Astrocyte of the hippocampus (primary cell): ENCODE results near the gene ACTA2.

Experiments used
- DNase-seq: peaks from one replicate; pipeline ENCODE4 v3.0.0; 2011; ENCODE audit warnings: low read depth, low spot score

ACTA2 gene

DNA sequence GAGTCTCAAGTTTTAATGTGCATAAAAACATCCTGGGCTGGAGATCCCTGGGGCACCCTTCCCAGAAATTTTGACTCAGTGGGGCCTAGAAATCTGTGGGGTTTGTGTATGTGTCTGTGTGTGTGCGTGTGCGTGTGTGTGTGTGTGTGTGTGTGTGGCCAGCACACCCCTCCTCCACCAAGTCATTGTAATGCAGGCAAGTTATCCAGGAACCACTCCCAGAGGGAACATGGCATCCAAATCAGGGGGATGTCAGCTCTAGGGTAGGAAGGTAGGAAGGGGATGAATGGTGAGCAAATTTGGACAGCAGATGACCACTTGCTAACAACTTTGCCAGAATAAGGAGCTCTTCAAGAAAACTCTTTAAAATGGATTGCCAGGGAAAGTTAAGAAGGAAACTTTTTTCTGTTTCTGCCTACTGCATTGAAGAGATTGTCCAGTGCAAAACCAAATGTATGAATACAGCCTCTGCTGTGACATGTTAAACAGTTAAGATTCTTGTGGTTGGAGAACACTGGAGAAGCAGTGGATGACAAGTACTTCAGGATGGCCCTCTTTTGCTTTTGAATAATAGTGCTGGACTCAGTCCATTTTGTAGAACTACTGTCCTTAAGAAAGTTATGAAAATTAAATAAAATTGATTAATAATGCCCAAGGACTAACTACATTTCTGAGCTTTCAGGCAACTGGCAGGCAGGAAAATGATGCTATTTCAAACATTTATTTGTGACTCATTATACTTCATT, 60.2 kb downstream of the ACTA2 start:
- DNase-seq, result peak; percentile 46

DNA sequence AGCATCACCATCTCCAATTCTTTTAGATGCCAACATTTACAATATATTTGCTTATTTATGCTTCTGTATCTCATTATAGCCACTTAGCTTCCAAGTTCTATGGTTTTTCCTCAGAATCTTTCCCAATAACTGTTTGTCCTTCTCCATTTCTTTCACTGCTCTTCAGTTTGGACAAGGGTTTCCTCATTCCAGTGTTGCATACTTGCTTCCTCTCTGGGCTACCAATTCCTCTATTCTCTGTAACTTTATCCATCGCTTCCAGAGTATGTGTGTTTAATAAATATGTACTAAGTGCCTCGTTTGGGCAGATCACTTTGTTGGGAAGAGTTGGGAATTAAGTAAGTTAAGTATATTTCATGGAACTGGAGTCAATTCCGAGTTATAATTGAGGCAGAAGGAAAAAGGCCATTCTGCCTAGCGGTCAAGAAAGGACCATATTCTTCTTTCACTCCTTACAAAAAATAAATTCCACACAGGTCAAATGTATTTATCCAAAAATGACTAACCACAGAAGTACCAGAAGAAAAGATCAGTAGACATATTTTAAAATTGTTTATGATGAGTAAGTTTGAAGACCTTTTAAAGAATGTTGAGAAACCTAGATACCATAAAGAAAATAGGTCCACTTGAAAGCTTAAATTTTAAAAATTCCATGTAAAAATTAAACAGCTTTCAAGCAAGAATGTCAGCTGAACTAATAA, 61.7 kb downstream of the ACTA2 start:
- DNase-seq, result no peak

- DNase-seq, result no peak
Measured at GRCh38 chr10:88889559-88890337, 62.8 kb downstream of the ACTA2 start.

DNA sequence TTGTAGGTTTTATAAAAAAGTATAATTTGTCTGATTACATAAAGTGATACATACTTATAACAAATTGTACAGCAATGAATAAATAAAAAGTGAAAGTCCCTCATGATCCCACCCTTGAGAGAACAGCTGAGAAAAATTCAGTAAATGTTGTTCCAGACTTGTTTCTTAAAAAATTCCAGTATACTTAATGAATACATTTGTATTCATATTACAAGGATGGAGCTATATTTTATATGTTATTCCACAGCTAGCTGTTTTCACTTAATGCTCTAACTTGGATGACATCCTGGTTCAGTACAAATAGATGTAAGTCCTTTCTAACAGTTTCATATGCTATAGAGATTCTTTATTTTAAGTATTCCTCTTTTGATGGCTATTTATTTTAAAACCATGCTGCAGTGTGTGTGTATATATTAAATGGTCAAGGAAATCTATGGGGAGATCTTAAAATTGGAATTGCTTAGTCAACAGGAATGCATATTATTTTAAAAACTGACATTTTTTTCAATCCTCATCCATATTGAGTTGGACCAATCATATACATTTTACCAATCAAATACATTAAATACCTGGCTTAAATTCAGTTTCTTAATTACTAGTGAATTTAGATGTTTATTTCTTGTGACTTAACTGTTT, 63.6 kb downstream of the ACTA2 start:
- DNase-seq, result no peak

DNA sequence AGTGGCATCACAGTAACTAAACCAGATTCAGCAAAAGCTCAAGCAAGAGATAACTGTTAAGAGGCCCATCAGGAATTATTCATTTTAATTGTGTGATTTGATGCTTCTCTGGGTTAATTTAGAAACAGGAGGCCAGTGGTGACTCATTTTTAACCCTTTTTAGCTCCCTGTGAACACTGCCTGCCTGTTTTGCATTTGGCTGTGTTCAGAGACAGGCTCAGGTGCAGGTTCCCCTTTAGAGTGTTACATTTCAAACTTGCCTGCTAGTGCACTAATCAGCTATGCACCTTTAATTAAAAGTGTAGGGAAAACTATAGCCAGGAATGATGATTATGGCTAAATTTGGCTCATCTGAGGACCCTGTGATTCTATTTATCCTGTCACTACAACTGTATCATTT, 66.0 kb downstream of the ACTA2 start:
- DNase-seq, result peak; percentile 5
